A673 (cell line): ENCODE results near the gene CEP78. TPM values are rescaled to one million over a fixed set of nuclear protein-coding genes. Genes with fewer than 3 reads are reported as not detected.

Source experiments
- BruUV-seq: library from RNA; stranded (reverse); fragments of 400-500 nt; replicated peaks from 2 replicates; lab custom pipeline; 2021; lab: Mats Ljungman, UMichigan
- CTCF ChIA-PET: fragments of 300-600 bp; sonication (Branson Sonifier 250); formaldehyde crosslinking; loops from one replicate; lab custom pipeline; 2022; ENCODE audit warnings: antibody characterized with exemption; lab: Charles Lee
- POLR2A ChIA-PET: fragments of 300-600 bp; sonication (Branson Sonifier 250); formaldehyde crosslinking; loops from one replicate; lab custom pipeline; 2022; ENCODE audit warnings: antibody characterized with exemption; ENCODE audit not compliant: low non-redundant PET; lab: Charles Lee
- DNase-seq: peaks from one replicate; pipeline ENCODE4 v3.0.0-alpha.2; 2015; ENCODE audit warnings: low spot score
- H3K27ac ChIP-seq: fragments of 200-600 bp; sonication (generic); 2 replicates; pipeline ENCODE4 v1.5.1; 2016; ENCODE audit warnings: mixed run types, low read depth, mild to moderate bottlenecking, mixed read lengths, antibody characterized with exemption, low read length; ENCODE audit not compliant: poor library complexity, severe bottlenecking
- H3K27me3 ChIP-seq: fragments of 200-600 bp; sonication (generic); replicated peaks from 2 replicates; pipeline ENCODE4 v1.6.1; 2017; ENCODE audit warnings: mixed run types, low read depth, mild to moderate bottlenecking, mixed read lengths, antibody characterized with exemption, low read length; ENCODE audit not compliant: insufficient read depth, poor library complexity
- H3K36me3 ChIP-seq: fragments of 200-600 bp; sonication (generic); 2 replicates; pipeline ENCODE4 v1.6.1; 2016; ENCODE audit warnings: mixed run types, mild to moderate bottlenecking, mixed read lengths, antibody characterized with exemption, low read length; ENCODE audit not compliant: insufficient read depth, poor library complexity, severe bottlenecking
- H3K4me1 ChIP-seq: fragments of 200-600 bp; sonication (generic); 2 replicates; pipeline ENCODE4 v1.6.1; 2017; ENCODE audit warnings: mixed run types, mild to moderate bottlenecking, mixed read lengths, antibody characterized with exemption, low read length; ENCODE audit not compliant: insufficient read depth, poor library complexity, severe bottlenecking
- H3K4me3 ChIP-seq: fragments of 200-600 bp; sonication (generic); 2 replicates; pipeline ENCODE4 v1.5.1; 2016; ENCODE audit warnings: low read depth, mixed run types, mild to moderate bottlenecking, mixed read lengths, low read length; ENCODE audit not compliant: poor library complexity, severe bottlenecking
- H3K9me3 ChIP-seq: fragments of 200-600 bp; sonication (generic); 2 replicates; pipeline ENCODE4 v1.6.1; 2016; ENCODE audit warnings: mixed run types, low read depth, mild to moderate bottlenecking, mixed read lengths, antibody characterized with exemption, low read length; ENCODE audit not compliant: poor library complexity, severe bottlenecking
- EZH2 ChIP-seq: fragments of 200-600 bp; sonication (generic); IDR thresholded peaks from 2 replicates; pipeline ENCODE4 v1.6.1; 2017; ENCODE audit warnings: borderline replicate concordance, low read depth, mild to moderate bottlenecking, mixed read lengths, antibody characterized with exemption, low read length; ENCODE audit not compliant: poor library complexity, severe bottlenecking
- intact Hi-C: fragments of 100-400 bp; cut with micrococcal nuclease; formaldehyde crosslinking; loops from one replicate; pipeline ENCODE4 v1.10.0; 2022; ENCODE audit not compliant: unreplicated experiment
- total RNA-seq: library from RNA; stranded (reverse); gene quantifications from 2 replicates; pipeline ENCODE4 v1.2.3, GENCODE V29; 2021
- TF ChIP-seq, protein P1 (sequence below): fragments of 300-800, 200-600 bp; sonication (generic); conservative IDR thresholded peaks from 2 replicates; pipeline ENCODE4 v1.5.1; 2017; ENCODE audit warnings: low read depth, mild to moderate bottlenecking, antibody characterized with exemption, low read length, moderate library complexity, mixed read lengths

CEP78 gene
- total RNA-seq, 1 experiment from 2014 or later, result 65.9 TPM

DNA sequence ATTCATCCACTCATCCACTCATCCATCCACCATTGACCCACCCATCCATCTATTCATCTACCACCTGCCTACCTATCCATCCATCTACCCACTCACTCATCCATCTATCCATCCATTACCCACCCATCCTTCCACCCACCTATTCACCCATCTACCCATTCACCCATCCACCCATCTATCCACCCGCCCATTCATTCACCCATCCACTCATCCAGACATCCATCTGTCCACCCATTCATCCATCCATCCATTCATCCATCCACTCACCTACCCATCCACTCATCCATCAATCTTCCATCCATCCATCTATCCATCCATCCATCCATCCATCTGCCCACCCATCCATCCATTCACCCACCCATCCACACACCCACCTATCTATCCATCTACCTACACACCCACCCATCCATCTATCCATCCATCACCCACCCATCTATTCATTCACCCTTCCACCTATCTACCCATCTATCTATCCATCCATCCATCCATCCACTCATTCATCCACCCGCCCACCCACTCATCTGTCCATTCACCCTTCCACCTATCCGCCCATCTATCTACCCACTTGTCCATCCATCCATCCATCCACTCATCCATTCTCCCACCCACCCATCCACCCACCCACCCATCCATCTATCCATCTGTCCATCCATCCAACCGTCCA lies 84.3 kb downstream of the CEP78 start:
- H3K4me1 ChIP-seq, result peaks cover 6% of the 10 kb centered on the region
- no peak overlapping the region for H3K27ac ChIP-seq
- intact Hi-C loops, result no loop called here
- peaks cover 88% of the 10 kb centered on the region for H3K36me3 ChIP-seq
- H3K9me3 ChIP-seq, result no peaks in the 10 kb centered on the region
- H3K27me3 ChIP-seq, result no peaks in the 10 kb centered on the region
- TF ChIP-seq, protein P1, sequence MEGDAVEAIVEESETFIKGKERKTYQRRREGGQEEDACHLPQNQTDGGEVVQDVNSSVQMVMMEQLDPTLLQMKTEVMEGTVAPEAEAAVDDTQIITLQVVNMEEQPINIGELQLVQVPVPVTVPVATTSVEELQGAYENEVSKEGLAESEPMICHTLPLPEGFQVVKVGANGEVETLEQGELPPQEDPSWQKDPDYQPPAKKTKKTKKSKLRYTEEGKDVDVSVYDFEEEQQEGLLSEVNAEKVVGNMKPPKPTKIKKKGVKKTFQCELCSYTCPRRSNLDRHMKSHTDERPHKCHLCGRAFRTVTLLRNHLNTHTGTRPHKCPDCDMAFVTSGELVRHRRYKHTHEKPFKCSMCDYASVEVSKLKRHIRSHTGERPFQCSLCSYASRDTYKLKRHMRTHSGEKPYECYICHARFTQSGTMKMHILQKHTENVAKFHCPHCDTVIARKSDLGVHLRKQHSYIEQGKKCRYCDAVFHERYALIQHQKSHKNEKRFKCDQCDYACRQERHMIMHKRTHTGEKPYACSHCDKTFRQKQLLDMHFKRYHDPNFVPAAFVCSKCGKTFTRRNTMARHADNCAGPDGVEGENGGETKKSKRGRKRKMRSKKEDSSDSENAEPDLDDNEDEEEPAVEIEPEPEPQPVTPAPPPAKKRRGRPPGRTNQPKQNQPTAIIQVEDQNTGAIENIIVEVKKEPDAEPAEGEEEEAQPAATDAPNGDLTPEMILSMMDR, result no peak
- no peak for TF ChIP-seq EZH2
- ChIA-PET POLR2A (no interaction called here), CTCF (no interaction called here)
- DNase-seq, result no peak
- no peak overlapping the region for H3K4me3 ChIP-seq
- no TSS peak for BruUV-seq

DNA sequence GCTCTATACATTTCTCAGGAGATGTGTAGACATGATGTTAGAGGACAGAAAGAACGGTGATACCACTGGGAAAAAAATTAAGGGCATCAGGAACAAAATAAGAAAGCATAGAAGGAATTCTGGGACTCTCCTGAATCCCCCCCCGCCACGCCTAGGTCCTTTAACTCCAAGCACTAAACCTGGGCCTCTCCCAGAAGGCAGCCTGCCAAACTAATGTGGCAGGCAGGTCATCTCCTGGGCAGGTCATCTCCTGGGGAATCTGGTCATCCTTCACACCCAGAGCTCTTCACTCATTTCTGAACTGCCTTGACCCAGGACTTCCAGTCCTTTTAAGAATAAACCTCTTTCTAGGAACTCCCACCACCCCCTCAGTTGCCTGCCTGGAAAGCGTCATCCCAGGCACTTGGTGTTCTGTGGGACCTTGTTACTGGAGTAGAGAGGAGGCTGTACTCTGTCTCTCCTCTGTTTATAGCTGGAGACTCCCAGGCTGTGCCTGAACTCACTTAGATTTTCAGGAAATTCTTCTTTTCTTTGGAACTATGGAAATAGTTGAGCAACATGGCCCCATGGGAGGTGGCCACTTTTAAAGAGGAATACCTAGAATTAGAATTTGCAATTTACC lies 85.1 kb downstream of the CEP78 start:
- no peak for DNase-seq

DNA sequence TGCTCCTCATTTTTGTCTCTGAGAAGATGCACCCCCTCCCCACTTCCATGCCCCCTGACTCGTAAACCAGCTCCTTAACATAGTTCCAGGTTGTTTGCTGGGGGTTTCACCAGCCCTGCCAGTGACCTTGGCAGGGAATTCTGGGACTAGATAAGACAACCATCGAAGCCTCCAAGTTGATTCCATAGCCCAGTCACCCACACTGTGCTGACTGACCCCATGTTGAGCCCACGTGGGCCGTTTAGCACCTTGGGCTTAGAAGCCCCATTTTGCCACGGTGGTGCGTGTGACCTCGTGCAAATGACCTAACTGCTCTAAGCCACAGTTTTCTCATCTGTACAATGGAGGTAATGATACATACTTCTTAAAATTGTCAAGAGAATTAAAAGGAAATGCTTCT lies 85.6 kb downstream of the CEP78 start:
- no peaks in the 10 kb centered on the region for H3K9me3 ChIP-seq
- H3K27me3 ChIP-seq, result no peaks in the 10 kb centered on the region
- no peak for DNase-seq
- intact Hi-C loops, result no loop called here
- H3K4me3 ChIP-seq, result no peak overlapping the region
- no TSS peak for BruUV-seq
- peaks cover 10% of the 10 kb centered on the region for H3K4me1 ChIP-seq
- ChIA-PET CTCF (no interaction called here), POLR2A (interaction anchor here (1.1 kb wide), 1 partner anchor 25 kb away, joined by 11 read pairs; the partner anchor contains the start of gene PSAT1)
- no peak overlapping the region for H3K27ac ChIP-seq
- TF ChIP-seq, protein P1, result no peak
- TF ChIP-seq EZH2, result no peak
- peaks cover 86% of the 10 kb centered on the region for H3K36me3 ChIP-seq

More for the DNA sequence above, 85.1 kb downstream of the CEP78 start:
- no peak overlapping the region for H3K27ac ChIP-seq
- TF ChIP-seq EZH2, result no peak
- TF ChIP-seq, protein P1, result no peak
- peaks cover 10% of the 10 kb centered on the region for H3K4me1 ChIP-seq
- BruUV-seq, result no TSS peak
- no peaks in the 10 kb centered on the region for H3K9me3 ChIP-seq
- no peak overlapping the region for H3K4me3 ChIP-seq
- no peaks in the 10 kb centered on the region for H3K27me3 ChIP-seq
- intact Hi-C loops, result no loop called here
- H3K36me3 ChIP-seq, result peaks cover 86% of the 10 kb centered on the region
- POLR2A ChIA-PET, result no interaction called here
- CTCF ChIA-PET, result no interaction called here
